HEK293T (cell line): ENCODE data around the gene SFMBT1.

Experiments
- ARNT ChIP-seq: fragments of 450-650 bp; IDR thresholded peaks from 2 replicates; pipeline ENCODE4 v1.6.1; 2017; ENCODE audit warnings: mild to moderate bottlenecking
- BHLHE40 ChIP-seq: fragments of 450-650 bp; IDR thresholded peaks from 2 replicates; pipeline ENCODE4 v1.6.1; 2016; ENCODE audit warnings: mild to moderate bottlenecking, moderate library complexity, borderline replicate concordance
- ELF4 ChIP-seq: fragments of 450-650 bp; IDR thresholded peaks from 2 replicates; pipeline ENCODE4 v1.6.1; 2017; ENCODE audit warnings: antibody characterized with exemption
- FOXA1 ChIP-seq: fragments of 450-650 bp; IDR thresholded peaks from 2 replicates; pipeline ENCODE4 v1.6.1; 2016; ENCODE audit warnings: mild to moderate bottlenecking
- FOXK2 ChIP-seq: fragments of 450-650 bp; IDR thresholded peaks from 2 replicates; pipeline ENCODE4 v1.6.1; 2016; ENCODE audit warnings: mild to moderate bottlenecking
- FOXM1 ChIP-seq: fragments of 450-650 bp; IDR thresholded peaks from 2 replicates; pipeline ENCODE4 v1.6.1; 2017; ENCODE audit warnings: mild to moderate bottlenecking, borderline replicate concordance
- NFRKB ChIP-seq: fragments of 450-650 bp; IDR thresholded peaks from 2 replicates; pipeline ENCODE4 v1.6.1; 2016; ENCODE audit warnings: mild to moderate bottlenecking, moderate library complexity
- PKNOX1 ChIP-seq: fragments of 450-650 bp; IDR thresholded peaks from 2 replicates; pipeline ENCODE4 v1.6.1; 2016
- SP1 ChIP-seq: fragments of 450-650 bp; IDR thresholded peaks from 2 replicates; pipeline ENCODE4 v1.6.1; 2017
- TARDBP ChIP-seq: fragments of 450-650 bp; IDR thresholded peaks from 2 replicates; pipeline ENCODE4 v1.6.1; 2016
- ZNF384 ChIP-seq: fragments of 450-650 bp; IDR thresholded peaks from 2 replicates; pipeline ENCODE4 v1.6.1; 2016

- no peak for TF ChIP-seq FOXA1
- TF ChIP-seq TARDBP = no peak
- no peak for TF ChIP-seq BHLHE40
- TF ChIP-seq SP1 = no peak
- TF ChIP-seq PKNOX1 = no peak
- TF ChIP-seq NFRKB = no peak
- TF ChIP-seq ZNF384 = no peak
- no peak for TF ChIP-seq FOXM1
- no peak for TF ChIP-seq ARNT
- TF ChIP-seq FOXK2 = no peak
- no peak for TF ChIP-seq ELF4
Observed at GRCh38 chr3:53069422-53070068, 23.7 kb upstream of the SFMBT1 start.
